Measurements from ENCODE around the gene FAF2.

Gene FAF2

DNA sequence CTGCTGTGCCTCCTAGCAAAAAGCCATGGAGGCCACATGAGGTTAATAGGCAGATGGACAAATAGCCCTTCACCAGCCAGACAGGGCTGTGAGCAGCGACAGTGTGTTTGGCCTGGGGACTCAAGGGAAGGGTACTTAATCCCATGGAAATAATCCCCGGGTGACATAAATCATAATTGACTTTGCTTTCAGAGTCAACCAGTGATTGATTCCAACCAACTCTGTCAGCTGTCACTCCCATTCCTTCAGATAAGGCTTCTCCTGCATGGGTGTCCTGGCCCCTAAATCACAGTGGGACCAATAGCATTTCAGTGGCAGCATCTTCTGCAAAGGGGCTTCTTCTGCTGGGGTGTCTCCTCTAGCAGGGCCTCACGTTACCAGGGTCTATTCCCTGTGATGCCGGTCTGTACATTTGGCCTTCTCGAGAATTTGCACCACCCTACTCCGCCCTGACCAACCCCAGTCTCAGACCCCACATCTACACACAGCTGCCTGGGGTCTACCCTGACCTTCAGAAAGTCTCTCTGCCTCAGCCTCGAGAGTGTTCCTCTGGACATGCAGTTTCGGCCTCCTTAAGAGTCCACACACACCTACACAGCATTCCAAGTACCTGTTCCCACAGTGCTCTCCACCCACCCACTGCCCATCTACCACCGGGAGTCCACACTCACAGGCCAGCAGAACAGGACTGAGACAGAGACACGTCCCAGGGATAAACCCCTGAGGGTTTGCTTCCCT is 35.5 kb upstream of the FAF2 start:
- TF ChIP-seq POLR2A (IDR thresholded peaks at IDR 0.05; ENCODE audit: extremely low read depth, insufficient read length): no peak
- TF ChIP-seq MYC (IDR thresholded peaks at IDR 0.05; ENCODE audit: low read depth, low read length): no peak
- TF ChIP-seq, protein P1, sequence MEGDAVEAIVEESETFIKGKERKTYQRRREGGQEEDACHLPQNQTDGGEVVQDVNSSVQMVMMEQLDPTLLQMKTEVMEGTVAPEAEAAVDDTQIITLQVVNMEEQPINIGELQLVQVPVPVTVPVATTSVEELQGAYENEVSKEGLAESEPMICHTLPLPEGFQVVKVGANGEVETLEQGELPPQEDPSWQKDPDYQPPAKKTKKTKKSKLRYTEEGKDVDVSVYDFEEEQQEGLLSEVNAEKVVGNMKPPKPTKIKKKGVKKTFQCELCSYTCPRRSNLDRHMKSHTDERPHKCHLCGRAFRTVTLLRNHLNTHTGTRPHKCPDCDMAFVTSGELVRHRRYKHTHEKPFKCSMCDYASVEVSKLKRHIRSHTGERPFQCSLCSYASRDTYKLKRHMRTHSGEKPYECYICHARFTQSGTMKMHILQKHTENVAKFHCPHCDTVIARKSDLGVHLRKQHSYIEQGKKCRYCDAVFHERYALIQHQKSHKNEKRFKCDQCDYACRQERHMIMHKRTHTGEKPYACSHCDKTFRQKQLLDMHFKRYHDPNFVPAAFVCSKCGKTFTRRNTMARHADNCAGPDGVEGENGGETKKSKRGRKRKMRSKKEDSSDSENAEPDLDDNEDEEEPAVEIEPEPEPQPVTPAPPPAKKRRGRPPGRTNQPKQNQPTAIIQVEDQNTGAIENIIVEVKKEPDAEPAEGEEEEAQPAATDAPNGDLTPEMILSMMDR (IDR thresholded peaks at IDR 0.05; ENCODE audit: low read depth, low read length): no peak
- TF ChIP-seq, protein P2, sequence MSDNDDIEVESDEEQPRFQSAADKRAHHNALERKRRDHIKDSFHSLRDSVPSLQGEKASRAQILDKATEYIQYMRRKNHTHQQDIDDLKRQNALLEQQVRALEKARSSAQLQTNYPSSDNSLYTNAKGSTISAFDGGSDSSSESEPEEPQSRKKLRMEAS (IDR thresholded peaks at IDR 0.05; ENCODE audit: low read depth, low read length): no peak
- DNase-seq (ENCODE audit: low read depth): no peak
- H3K4me3 ChIP-seq (ENCODE audit: low read depth, low read length): no peak overlapping the region

DNA sequence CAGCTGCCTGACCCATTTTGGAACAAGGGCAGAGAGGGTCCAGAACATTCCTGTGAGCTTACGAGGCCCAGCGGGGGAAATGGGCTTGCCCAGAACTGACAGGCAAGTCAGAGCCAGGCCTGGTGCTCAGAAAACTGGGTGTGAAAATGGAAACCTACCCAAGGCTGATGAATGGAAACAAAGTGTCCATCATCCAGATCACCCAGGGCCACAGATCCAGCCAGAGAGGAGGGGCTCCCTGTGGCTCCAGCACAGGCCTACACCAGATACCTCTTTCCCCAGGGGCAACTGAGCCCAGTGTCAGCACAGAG is 35.0 kb upstream of the FAF2 start:
- TF ChIP-seq, protein P2 (IDR thresholded peaks at IDR 0.05; ENCODE audit: low read depth, low read length): no peak
- TF ChIP-seq, protein P1 (IDR thresholded peaks at IDR 0.05; ENCODE audit: low read depth, low read length): no peak
- TF ChIP-seq POLR2A (IDR thresholded peaks at IDR 0.05; ENCODE audit: extremely low read depth, insufficient read length): no peak
- no peak for TF ChIP-seq MYC (IDR thresholded peaks at IDR 0.05; ENCODE audit: low read depth, low read length)
- no peak for DNase-seq (ENCODE audit: low read depth)
- H3K4me3 ChIP-seq (ENCODE audit: low read depth, low read length): no peak overlapping the region

DNA sequence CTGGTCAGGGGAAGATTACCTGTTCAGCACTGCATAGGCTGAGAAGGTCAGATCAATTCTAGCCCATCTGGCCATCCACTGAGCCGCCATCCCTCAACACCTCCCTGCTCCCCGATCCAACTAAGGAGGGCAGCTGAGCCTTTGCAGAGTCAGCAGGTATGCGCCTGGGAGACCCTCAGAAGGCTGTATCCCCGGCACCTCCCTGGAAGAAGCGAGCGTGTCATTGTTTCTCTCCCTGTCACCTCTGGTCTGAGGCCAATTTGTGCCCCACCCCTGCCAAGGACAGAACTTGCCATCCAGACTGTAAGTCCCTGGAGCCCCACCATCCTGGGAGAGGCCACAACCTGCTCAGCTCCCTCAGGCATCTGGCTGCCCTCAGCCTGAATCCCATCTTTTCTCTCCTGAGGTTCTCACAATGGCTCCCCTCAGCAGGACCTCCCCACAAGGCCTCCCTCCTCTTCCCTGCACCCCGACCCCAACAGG is 34.4 kb upstream of the FAF2 start:
- TF ChIP-seq, protein P1 (IDR thresholded peaks at IDR 0.05; ENCODE audit: low read depth, low read length): no peak
- TF ChIP-seq, protein P2 (IDR thresholded peaks at IDR 0.05; ENCODE audit: low read depth, low read length): no peak
- no peak for TF ChIP-seq POLR2A (IDR thresholded peaks at IDR 0.05; ENCODE audit: extremely low read depth, insufficient read length)
- no peak for TF ChIP-seq MYC (IDR thresholded peaks at IDR 0.05; ENCODE audit: low read depth, low read length)
- no peak for DNase-seq (ENCODE audit: low read depth)
- H3K4me3 ChIP-seq (ENCODE audit: low read depth, low read length): no peak overlapping the region

DNA sequence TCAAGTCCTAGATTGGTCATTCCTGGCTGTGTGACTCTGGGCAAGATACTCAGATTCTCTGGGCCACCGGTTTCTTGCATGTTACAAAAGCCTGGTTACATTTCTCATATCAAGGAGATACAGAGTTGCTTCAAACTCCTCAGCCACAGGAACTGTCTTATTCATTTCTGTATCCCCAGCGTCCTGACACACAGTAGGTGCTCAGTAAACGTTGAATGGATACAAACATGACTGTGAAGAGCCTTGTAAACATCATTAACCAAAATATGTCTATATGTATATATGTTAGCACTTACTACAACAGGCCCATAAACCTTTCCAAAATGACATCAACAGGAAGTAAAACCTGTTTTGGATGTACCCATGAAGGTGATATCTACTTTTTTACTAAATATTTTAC is 33.5 kb upstream of the FAF2 start:
- TF ChIP-seq, protein P2 (IDR thresholded peaks at IDR 0.05; ENCODE audit: low read depth, low read length): no peak
- no peak for TF ChIP-seq MYC (IDR thresholded peaks at IDR 0.05; ENCODE audit: low read depth, low read length)
- TF ChIP-seq, protein P1 (IDR thresholded peaks at IDR 0.05; ENCODE audit: low read depth, low read length): no peak
- TF ChIP-seq POLR2A (IDR thresholded peaks at IDR 0.05; ENCODE audit: extremely low read depth, insufficient read length): no peak
- DNase-seq (ENCODE audit: low read depth): no peak
- H3K4me3 ChIP-seq (ENCODE audit: low read depth, low read length): no peak overlapping the region

DNA sequence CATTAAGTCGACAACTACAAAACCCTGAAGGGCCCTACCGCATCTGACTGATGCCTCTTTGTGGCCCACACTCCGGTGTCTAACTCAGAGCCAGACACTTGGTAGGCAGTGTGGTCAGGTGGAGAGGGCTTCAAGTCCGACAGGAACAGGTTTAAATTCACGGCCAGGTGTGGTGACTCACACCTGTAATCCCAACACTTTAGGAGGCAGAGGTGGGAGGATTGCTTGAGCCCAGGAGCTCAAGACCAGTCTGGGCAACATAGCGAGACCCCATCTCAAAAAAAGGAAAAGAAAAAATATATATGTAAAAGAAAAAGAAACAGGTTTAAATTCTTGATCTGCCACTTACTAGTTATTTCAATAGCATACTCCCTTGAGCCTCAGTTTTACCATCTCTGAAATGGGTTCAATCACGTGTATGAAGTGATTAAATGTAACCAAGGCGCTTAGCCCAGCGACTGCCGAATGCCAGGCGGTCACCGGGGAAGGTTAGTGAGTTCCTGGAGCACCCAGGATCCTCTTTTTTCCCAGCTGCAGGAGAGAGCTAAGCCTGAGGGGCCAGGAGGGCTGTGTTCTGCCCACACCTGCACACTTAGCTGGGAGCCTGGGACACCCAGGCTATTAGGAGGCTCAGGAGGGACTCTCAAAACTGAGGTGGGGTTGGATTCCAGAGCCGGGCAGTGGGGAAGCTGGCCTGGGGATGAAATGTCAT is 32.8 kb upstream of the FAF2 start:
- TF ChIP-seq, protein P1 (IDR thresholded peaks at IDR 0.05; ENCODE audit: low read depth, low read length): no peak
- TF ChIP-seq MYC (IDR thresholded peaks at IDR 0.05; ENCODE audit: low read depth, low read length): no peak
- TF ChIP-seq, protein P2 (IDR thresholded peaks at IDR 0.05; ENCODE audit: low read depth, low read length): no peak
- TF ChIP-seq POLR2A (IDR thresholded peaks at IDR 0.05; ENCODE audit: extremely low read depth, insufficient read length): no peak
- no peak for DNase-seq (ENCODE audit: low read depth)
- peak overlapping the region; percentile 54 for H3K4me3 ChIP-seq (ENCODE audit: low read depth, low read length)
